H1 (cell line): Measurements from ENCODE around the gene ZRANB1. TPM values are rescaled to one million over a fixed set of nuclear protein-coding genes. Genes with fewer than 3 reads are reported as not detected.

Source experiments
- CHD7 ChIP-seq: fragments of 300-600 bp; sonication (generic); IDR thresholded peaks from 2 replicates; pipeline ENCODE4 v1.7.1; 2012; ENCODE audit warnings: low read length, moderate library complexity, mild to moderate bottlenecking, inconsistent platforms; ENCODE audit not compliant: insufficient replicate concordance
- EGR1 ChIP-seq: IDR thresholded peaks from 2 replicates; pipeline ENCODE4 v1.6.1; 2011; ENCODE audit warnings: low read depth, low read length, borderline replicate concordance
- GABPA ChIP-seq: IDR thresholded peaks from 2 replicates; pipeline ENCODE4 v1.6.1; 2011; ENCODE audit warnings: mild to moderate bottlenecking, low read length, moderate library complexity, borderline replicate concordance; ENCODE audit not compliant: insufficient read depth
- HDAC2 ChIP-seq, 2 experiments: fragments of 300-600 bp in 1 of 2; sonication (generic) in 1 of 2; IDR thresholded peaks; 2 replicates each; pipeline ENCODE4 v1.6.1; 2011 to 2012; ENCODE audit warnings: low read depth in 2 of 2, low read length in 2 of 2, mild to moderate bottlenecking in 2 of 2, moderate library complexity in 2 of 2, borderline replicate concordance in 1 of 2, inconsistent platforms in 1 of 2
- KDM1A ChIP-seq: fragments of 200-600, 300-600 bp; sonication (generic); IDR thresholded peaks from 2 replicates; pipeline ENCODE4 v1.7.1; 2016; ENCODE audit warnings: mild to moderate bottlenecking, low read length, borderline replicate concordance
- RAD21 ChIP-seq, 2 experiments: IDR thresholded peaks in 1 of 2; conservative IDR thresholded peaks in 1 of 2; 2 replicates each; pipeline ENCODE4 v1.6.1; 2011; ENCODE audit warnings: low read depth in 2 of 2, low read length in 2 of 2, improper control_type of control experiment in 1 of 2, inconsistent platforms in 1 of 2, mild to moderate bottlenecking in 1 of 2, moderate library complexity in 1 of 2
- RXRA ChIP-seq: IDR thresholded peaks from 2 replicates; pipeline ENCODE4 v1.6.1; 2011; ENCODE audit warnings: low read depth, mild to moderate bottlenecking, low read length, moderate library complexity; ENCODE audit not compliant: insufficient read depth
- SIN3A ChIP-seq, 2 experiments: IDR thresholded peaks in 1 of 2; conservative IDR thresholded peaks in 1 of 2; 2 replicates each; pipeline ENCODE4 v1.6.1; 2011 to 2012; ENCODE audit warnings: low read length in 2 of 2, improper control_type of control experiment in 1 of 2, low read depth in 1 of 2, mild to moderate bottlenecking in 1 of 2
- SRF ChIP-seq: IDR thresholded peaks from 2 replicates; pipeline ENCODE4 v1.6.1; 2011; ENCODE audit warnings: mild to moderate bottlenecking, low read depth, low read length, moderate library complexity
- polyA plus RNA-seq, 7 experiments: library from polyadenylated mRNA; depleted of rRNA in 3 of 7; stranded (reverse) in 5 of 7; unstranded in 2 of 7; fragments of >200 nt in 5 of 7; fragments of 200-250 nt in 2 of 7; gene quantifications; 1 replicate in 5 of 7; 2 replicates in 1 of 7; 4 replicates in 1 of 7; pipeline versions ENCODE4 v1.2.1 to v1.2.3, GENCODE V29; 2011 to 2013; ENCODE audit warnings: missing spikeins in 2 of 7, mixed read lengths in 2 of 7
- total RNA-seq: library from RNA; stranded (reverse); fragmentation: NEBNext Ultra II Directional; extraction: Animal tissue kit (Norgen Biotek cat#: 25700); gene quantifications from 2 replicates; pipeline ENCODE4 v1.2.1, GENCODE V29; 2021

Gene ZRANB1
- total and polyA plus RNA-seq, 2 of the 8 experiments (the other 6 are each of a cell fraction or from before 2014, with no cell fraction given): 6.1 to 19.9 TPM

DNA sequence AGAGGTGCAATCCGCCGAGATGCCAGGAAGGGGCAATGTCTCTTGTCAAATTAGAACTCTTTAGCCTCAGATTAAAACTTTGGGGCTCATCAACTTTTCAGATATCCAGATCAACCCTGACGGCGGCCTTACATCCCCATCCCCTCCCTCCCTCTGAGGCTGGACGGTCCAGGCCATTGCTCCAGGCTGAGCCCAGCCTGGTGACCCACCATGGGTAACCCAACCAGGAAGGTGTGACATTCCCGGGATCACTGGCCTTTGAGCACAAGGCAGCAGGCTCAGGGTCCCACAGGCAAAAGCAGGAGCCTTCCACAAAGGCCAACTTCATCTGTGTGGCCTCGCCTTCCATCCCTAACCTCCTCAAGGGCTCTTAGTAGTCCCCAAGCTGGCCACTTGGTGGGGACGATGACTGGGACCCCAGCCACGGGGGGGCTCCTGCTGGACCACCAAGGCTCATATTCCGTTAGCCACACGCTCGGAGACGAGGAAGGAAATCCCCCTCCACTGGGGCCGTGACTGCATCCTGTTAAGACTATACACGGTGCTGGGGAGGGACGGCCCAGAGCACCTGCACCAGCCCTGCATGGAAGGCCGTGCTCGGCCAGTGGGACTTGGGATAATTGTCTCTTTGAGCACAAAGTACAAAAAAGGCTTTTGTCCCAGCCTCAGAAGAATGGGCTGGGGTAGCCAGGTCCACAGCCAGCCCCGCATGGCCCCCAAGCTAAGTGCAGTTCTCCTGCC lies 62.8 kb downstream of the ZRANB1 start (continued):
- no peak for TF ChIP-seq CHD7
- no peak for TF ChIP-seq RAD21 (IDR thresholded peaks at IDR 0.05 in 1 of 2, conservative IDR thresholded peaks at IDR 0.05 in 1 of 2; ENCODE audit: low read depth in 2 of 2, low read length in 2 of 2)
- no peak for TF ChIP-seq SRF
- TF ChIP-seq EGR1: no peak
- TF ChIP-seq GABPA: no peak
- TF ChIP-seq RXRA: no peak
- no peak for TF ChIP-seq KDM1A
- no peak for TF ChIP-seq SIN3A (conservative IDR thresholded peaks at IDR 0.05 in 1 of 2, IDR thresholded peaks at IDR 0.05 in 1 of 2; ENCODE audit: low read depth in 1 of 2, low read length in 2 of 2)
- no peak for TF ChIP-seq HDAC2 (IDR thresholded peaks at IDR 0.05; ENCODE audit: borderline replicate concordance in 1 of 2, low read depth in 2 of 2, low read length in 2 of 2)
